GM23338 (cell line): Measurements from ENCODE around the gene PLA2G1B. TPM values are rescaled to one million over a fixed set of nuclear protein-coding genes. Genes with fewer than 3 reads are reported as not detected.
A peak's percentile ranks its signal among the peaks of the same experiment; 100 is the strongest.

ENCODE experiments used
- ATAC-seq: fragments of 200-7000 bp; cut with Tn5 transposase; 3 replicates; pipeline ENCODE4 v1.9.1; 2020
- DNase-seq: peaks from one replicate; pipeline ENCODE4 v3.0.0-alpha.2; 2015; ENCODE audit warnings: low spot score
- H2AFZ ChIP-seq: fragments of 200-600 bp; sonication (generic); 2 replicates; pipeline ENCODE4 v1.8.0; 2016; ENCODE audit warnings: antibody characterized with exemption, mild to moderate bottlenecking, moderate library complexity
- H3F3A ChIP-seq: fragments of 200-600 bp; sonication (generic); replicated peaks from 2 replicates; pipeline ENCODE4 v1.8.0; 2017; ENCODE audit warnings: antibody characterized with exemption, mixed run types, low read depth
- H3K27ac ChIP-seq: fragments of 200-600 bp; sonication (generic); 2 replicates; pipeline ENCODE4 v1.6.1; 2016; ENCODE audit warnings: low read depth
- H3K27me3 ChIP-seq: fragments of 200-600 bp; sonication (generic); 2 replicates; pipeline ENCODE4 v1.8.0; 2016; ENCODE audit warnings: mild to moderate bottlenecking, mixed run types, moderate library complexity; ENCODE audit not compliant: insufficient read depth
- H3K36me3 ChIP-seq: fragments of 200-600 bp; sonication (generic); 2 replicates; pipeline ENCODE4 v1.8.0; 2016; ENCODE audit warnings: mild to moderate bottlenecking; ENCODE audit not compliant: insufficient read depth
- H3K4me1 ChIP-seq: fragments of 200-600 bp; sonication (generic); 2 replicates; pipeline ENCODE4 v1.8.0; 2016; ENCODE audit warnings: mild to moderate bottlenecking, moderate library complexity; ENCODE audit not compliant: insufficient read depth
- H3K4me2 ChIP-seq: fragments of 200-600 bp; sonication (generic); 2 replicates; pipeline ENCODE4 v1.7.1; 2017; ENCODE audit warnings: mixed run types
- H3K4me3 ChIP-seq: fragments of 200-600 bp; sonication (generic); 2 replicates; pipeline ENCODE4 v1.6.1; 2016; ENCODE audit warnings: mixed run types
- H3K79me2 ChIP-seq: fragments of 200-600 bp; sonication (generic); replicated peaks from 2 replicates; pipeline ENCODE4 v1.8.0; 2017; ENCODE audit warnings: mild to moderate bottlenecking; ENCODE audit not compliant: insufficient read depth
- H3K9me2 ChIP-seq: fragments of 200-600 bp; sonication (generic); 2 replicates; pipeline ENCODE4 v1.8.0; 2017; ENCODE audit not compliant: insufficient read depth
- H4K20me1 ChIP-seq: fragments of 200-600 bp; sonication (generic); replicated peaks from 2 replicates; pipeline ENCODE4 v1.8.0; 2017; ENCODE audit warnings: mild to moderate bottlenecking; ENCODE audit not compliant: insufficient read depth
- H3K27ac Mint-ChIP-seq: 2 replicates; pipeline ENCODE4 v1.8.0; 2020; ENCODE audit warnings: inconsistent platforms, mild to moderate bottlenecking, moderate library complexity, mixed read lengths
- H3K27me3 Mint-ChIP-seq: 3 replicates; pipeline ENCODE4 v1.8.0; 2022; ENCODE audit warnings: low read depth, mild to moderate bottlenecking, moderate library complexity, mixed read lengths, inconsistent platforms; ENCODE audit not compliant: insufficient read depth, poor library complexity
- H3K36me3 Mint-ChIP-seq: 3 replicates; pipeline ENCODE4 v1.8.0; 2021; ENCODE audit warnings: low read depth, mild to moderate bottlenecking, inconsistent platforms, moderate library complexity, mixed read lengths
- H3K4me1 Mint-ChIP-seq: 3 replicates; pipeline ENCODE4 v1.8.0; 2020; ENCODE audit warnings: mild to moderate bottlenecking, inconsistent platforms, mixed read lengths
- H3K4me3 Mint-ChIP-seq: 3 replicates; pipeline ENCODE4 v1.8.0; 2021; ENCODE audit warnings: moderate library complexity, mild to moderate bottlenecking, inconsistent platforms, mixed read lengths
- H3K9me3 Mint-ChIP-seq: 3 replicates; pipeline ENCODE4 v1.8.0; 2020; ENCODE audit warnings: moderate library complexity, mild to moderate bottlenecking, inconsistent platforms, mixed read lengths
- CREB1 ChIP-seq: fragments of 250-450 bp; sonication (Bioruptor Pico); IDR thresholded peaks from 2 replicates; pipeline ENCODE4 v1.5.0; 2020; ENCODE audit warnings: low read depth, mild to moderate bottlenecking, moderate library complexity
- ETS1 ChIP-seq: IDR thresholded peaks from 2 replicates; pipeline ENCODE4 v1.6.1; 2016; ENCODE audit warnings: antibody characterized with exemption
- EZH2 ChIP-seq: fragments of 200-600 bp; sonication (generic); IDR thresholded peaks from one replicate; pipeline ENCODE4 v1.8.0; 2017; ENCODE audit warnings: antibody characterized with exemption, mild to moderate bottlenecking, low read depth; ENCODE audit not compliant: unreplicated experiment
- EZH2phosphoT487 ChIP-seq: fragments of 200-600 bp; sonication (generic); IDR thresholded peaks from one replicate; pipeline ENCODE4 v1.8.1; 2018; ENCODE audit warnings: antibody characterized with exemption; ENCODE audit not compliant: unreplicated experiment
- JUNB ChIP-seq: IDR thresholded peaks from one replicate; pipeline ENCODE4 v1.6.1; 2016; ENCODE audit warnings: antibody characterized with exemption; ENCODE audit not compliant: unreplicated experiment
- NANOG ChIP-seq: IDR thresholded peaks from 2 replicates; pipeline ENCODE4 v1.6.1; 2016; ENCODE audit warnings: antibody characterized with exemption, borderline replicate concordance
- POLR2AphosphoS5 ChIP-seq: IDR thresholded peaks from 2 replicates; pipeline ENCODE4 v1.6.1; 2016; ENCODE audit warnings: antibody characterized with exemption, low read depth
- STAT1 ChIP-seq: IDR thresholded peaks from one replicate; pipeline ENCODE4 v1.6.1; 2016; ENCODE audit warnings: antibody characterized with exemption; ENCODE audit not compliant: unreplicated experiment
- ZNF114 ChIP-seq: fragments of 250-450 bp; sonication (Bioruptor Pico); IDR thresholded peaks from 2 replicates; pipeline ENCODE4 v1.5.0; 2020; ENCODE audit warnings: mild to moderate bottlenecking, moderate library complexity
- ZNF331 ChIP-seq: fragments of 250-450 bp; sonication (Bioruptor Pico); IDR thresholded peaks from 2 replicates; pipeline ENCODE4 v1.5.0; 2020; ENCODE audit warnings: low read depth, mild to moderate bottlenecking, moderate library complexity
- ZNF462 ChIP-seq: fragments of 250-450 bp; sonication (Bioruptor Pico); IDR thresholded peaks from 2 replicates; pipeline ENCODE4 v1.5.0; 2020; ENCODE audit warnings: mild to moderate bottlenecking, moderate library complexity
- polyA plus RNA-seq: library from polyadenylated mRNA; unstranded; fragments of >200 nt; fragmentation: Nextera tagmentation; extraction: Ambion mirVana; gene quantifications from 2 replicates; pipeline ENCODE4 v1.2.1, GENCODE V29; 2016
- total RNA-seq: library from RNA; depleted of rRNA; stranded (reverse); fragments of >200 nt; shearing (Covaris generic); gene quantifications from 2 replicates; pipeline ENCODE4 v1.2.3, GENCODE V29; 2014
- TF ChIP-seq, protein P1 (sequence below), 2 experiments: fragments of 200-600 bp in 1 of 2; sonication (generic) in 1 of 2; conservative IDR thresholded peaks; 2 replicates each; pipeline versions ENCODE4 v1.5.1 to v1.6.1; 2016 to 2017; ENCODE audit warnings: antibody characterized with exemption in 2 of 2, low read depth in 2 of 2, mild to moderate bottlenecking in 2 of 2, moderate library complexity in 1 of 2
- TF ChIP-seq, protein P2 (sequence below): IDR thresholded peaks from one replicate; pipeline ENCODE4 v1.6.1; 2018; ENCODE audit warnings: antibody characterized with exemption; ENCODE audit not compliant: unreplicated experiment

Gene PLA2G1B
- total and polyA plus RNA-seq, 2 experiments from 2014 or later: not detected

DNA sequence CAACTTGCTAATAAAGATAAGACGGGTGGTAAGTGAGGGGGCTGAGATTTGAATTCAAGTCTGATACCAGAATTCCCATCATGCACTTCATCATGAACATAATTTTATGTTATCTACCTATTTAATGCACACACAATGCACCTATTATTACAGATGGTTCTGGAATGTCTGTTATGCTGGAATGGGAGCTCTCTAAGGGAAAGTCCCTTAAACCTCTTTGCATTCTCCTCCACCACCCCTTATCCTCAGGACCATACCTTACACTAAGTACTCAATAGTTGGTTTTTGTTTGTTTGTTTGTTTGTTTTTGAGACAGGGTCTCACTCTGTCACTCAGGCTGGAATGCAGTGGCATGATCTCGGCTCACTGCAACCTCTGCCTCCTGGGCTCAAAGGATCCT is 48.4 kb upstream of the PLA2G1B start:
- peaks cover 13% of the 10 kb centered on the region for H3K27me3 Mint-ChIP-seq
- no peaks in the 10 kb centered on the region for H3K36me3 Mint-ChIP-seq
- H3K4me3 ChIP-seq: no peak overlapping the region
- ATAC-seq (peak; percentile 43), DNase-seq (no peak)
- no peaks in the 10 kb centered on the region for H3K79me2 ChIP-seq
- peak overlapping the region; percentile 40 for H3K4me2 ChIP-seq
- no peak overlapping the region for H3K27ac ChIP-seq
- H3K27ac Mint-ChIP-seq: no peak overlapping the region
- H3K4me1 Mint-ChIP-seq: peaks cover 35% of the 10 kb centered on the region
- H4K20me1 ChIP-seq: no peaks in the 10 kb centered on the region
- TF ChIP-seq ZNF462 (CRISPR knock-in tag): no peak
- TF ChIP-seq, protein P1, sequence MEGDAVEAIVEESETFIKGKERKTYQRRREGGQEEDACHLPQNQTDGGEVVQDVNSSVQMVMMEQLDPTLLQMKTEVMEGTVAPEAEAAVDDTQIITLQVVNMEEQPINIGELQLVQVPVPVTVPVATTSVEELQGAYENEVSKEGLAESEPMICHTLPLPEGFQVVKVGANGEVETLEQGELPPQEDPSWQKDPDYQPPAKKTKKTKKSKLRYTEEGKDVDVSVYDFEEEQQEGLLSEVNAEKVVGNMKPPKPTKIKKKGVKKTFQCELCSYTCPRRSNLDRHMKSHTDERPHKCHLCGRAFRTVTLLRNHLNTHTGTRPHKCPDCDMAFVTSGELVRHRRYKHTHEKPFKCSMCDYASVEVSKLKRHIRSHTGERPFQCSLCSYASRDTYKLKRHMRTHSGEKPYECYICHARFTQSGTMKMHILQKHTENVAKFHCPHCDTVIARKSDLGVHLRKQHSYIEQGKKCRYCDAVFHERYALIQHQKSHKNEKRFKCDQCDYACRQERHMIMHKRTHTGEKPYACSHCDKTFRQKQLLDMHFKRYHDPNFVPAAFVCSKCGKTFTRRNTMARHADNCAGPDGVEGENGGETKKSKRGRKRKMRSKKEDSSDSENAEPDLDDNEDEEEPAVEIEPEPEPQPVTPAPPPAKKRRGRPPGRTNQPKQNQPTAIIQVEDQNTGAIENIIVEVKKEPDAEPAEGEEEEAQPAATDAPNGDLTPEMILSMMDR (conservative IDR thresholded peaks at IDR 0.05; ENCODE audit: low read depth in 2 of 2): no peak
- no peak for TF ChIP-seq ZNF114 (CRISPR knock-in tag)
- no peak for TF ChIP-seq NANOG
- no peak for TF ChIP-seq EZH2
- TF ChIP-seq JUNB: no peak
- no peak for TF ChIP-seq POLR2AphosphoS5
- no peak for TF ChIP-seq EZH2phosphoT487
- no peak for TF ChIP-seq CREB1 (CRISPR knock-in tag)
- no peak for TF ChIP-seq STAT1
- TF ChIP-seq ZNF331 (CRISPR knock-in tag): no peak
- TF ChIP-seq, protein P2, sequence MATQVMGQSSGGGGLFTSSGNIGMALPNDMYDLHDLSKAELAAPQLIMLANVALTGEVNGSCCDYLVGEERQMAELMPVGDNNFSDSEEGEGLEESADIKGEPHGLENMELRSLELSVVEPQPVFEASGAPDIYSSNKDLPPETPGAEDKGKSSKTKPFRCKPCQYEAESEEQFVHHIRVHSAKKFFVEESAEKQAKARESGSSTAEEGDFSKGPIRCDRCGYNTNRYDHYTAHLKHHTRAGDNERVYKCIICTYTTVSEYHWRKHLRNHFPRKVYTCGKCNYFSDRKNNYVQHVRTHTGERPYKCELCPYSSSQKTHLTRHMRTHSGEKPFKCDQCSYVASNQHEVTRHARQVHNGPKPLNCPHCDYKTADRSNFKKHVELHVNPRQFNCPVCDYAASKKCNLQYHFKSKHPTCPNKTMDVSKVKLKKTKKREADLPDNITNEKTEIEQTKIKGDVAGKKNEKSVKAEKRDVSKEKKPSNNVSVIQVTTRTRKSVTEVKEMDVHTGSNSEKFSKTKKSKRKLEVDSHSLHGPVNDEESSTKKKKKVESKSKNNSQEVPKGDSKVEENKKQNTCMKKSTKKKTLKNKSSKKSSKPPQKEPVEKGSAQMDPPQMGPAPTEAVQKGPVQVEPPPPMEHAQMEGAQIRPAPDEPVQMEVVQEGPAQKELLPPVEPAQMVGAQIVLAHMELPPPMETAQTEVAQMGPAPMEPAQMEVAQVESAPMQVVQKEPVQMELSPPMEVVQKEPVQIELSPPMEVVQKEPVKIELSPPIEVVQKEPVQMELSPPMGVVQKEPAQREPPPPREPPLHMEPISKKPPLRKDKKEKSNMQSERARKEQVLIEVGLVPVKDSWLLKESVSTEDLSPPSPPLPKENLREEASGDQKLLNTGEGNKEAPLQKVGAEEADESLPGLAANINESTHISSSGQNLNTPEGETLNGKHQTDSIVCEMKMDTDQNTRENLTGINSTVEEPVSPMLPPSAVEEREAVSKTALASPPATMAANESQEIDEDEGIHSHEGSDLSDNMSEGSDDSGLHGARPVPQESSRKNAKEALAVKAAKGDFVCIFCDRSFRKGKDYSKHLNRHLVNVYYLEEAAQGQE: no peak
- no peak for TF ChIP-seq ETS1
- H3K4me1 ChIP-seq: peaks cover 32% of the 10 kb centered on the region
- peaks cover 9% of the 10 kb centered on the region; the same call in 1 of the 2 replicates for H3F3A ChIP-seq
- H3K4me3 Mint-ChIP-seq: no peak overlapping the region
- H3K9me2 ChIP-seq: no peaks in the 10 kb centered on the region
- no peak overlapping the region; the same call in 1 of the 2 replicates for H2AFZ ChIP-seq
- H3K9me3 Mint-ChIP-seq: no peaks in the 10 kb centered on the region
- peaks cover 21% of the 10 kb centered on the region for H3K27me3 ChIP-seq
- H3K36me3 ChIP-seq: no peaks in the 10 kb centered on the region
